ENCODE results near the gene EPHB2.
A peak's percentile ranks its signal among the peaks of the same experiment; 100 is the strongest.

Gene EPHB2

DNA sequence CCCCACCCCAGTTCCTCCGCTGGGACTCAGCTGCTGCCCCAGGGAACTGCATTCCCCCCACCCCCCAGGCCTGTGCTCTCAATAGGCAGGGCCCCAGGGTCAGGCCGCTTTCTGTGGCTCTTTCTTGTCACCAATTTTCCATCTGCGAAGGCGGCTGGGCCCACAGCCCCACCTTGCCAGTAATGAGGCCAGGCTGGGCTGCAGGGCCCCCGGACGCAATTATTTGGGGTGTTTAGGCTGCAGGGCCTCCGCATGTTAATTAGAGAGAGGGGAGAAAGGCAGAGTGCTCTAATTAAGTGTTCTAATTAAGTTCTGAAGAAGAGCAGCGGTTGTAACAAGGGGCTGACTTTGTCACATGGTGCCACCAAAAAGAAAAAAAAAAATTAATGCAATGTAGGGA is 71.8 kb downstream of the EPHB2 start:
- DNase-seq = no peak

DNA sequence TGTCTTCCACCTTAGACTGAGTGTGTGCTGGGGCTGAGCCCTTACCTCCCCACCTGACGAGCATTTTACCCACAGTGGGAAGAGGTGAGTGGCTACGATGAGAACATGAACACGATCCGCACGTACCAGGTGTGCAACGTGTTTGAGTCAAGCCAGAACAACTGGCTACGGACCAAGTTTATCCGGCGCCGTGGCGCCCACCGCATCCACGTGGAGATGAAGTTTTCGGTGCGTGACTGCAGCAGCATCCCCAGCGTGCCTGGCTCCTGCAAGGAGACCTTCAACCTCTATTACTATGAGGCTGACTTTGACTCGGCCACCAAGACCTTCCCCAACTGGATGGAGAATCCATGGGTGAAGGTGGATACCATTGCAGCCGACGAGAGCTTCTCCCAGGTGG is 73.7 kb downstream of the EPHB2 start:
- no peak for DNase-seq

DNA sequence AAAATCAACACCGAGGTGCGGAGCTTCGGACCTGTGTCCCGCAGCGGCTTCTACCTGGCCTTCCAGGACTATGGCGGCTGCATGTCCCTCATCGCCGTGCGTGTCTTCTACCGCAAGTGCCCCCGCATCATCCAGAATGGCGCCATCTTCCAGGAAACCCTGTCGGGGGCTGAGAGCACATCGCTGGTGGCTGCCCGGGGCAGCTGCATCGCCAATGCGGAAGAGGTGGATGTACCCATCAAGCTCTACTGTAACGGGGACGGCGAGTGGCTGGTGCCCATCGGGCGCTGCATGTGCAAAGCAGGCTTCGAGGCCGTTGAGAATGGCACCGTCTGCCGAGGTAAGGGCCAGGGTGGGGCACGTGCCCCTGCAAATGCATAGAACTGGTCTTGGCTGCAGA is 74.1 kb downstream of the EPHB2 start:
- DNase-seq = no peak

DNA sequence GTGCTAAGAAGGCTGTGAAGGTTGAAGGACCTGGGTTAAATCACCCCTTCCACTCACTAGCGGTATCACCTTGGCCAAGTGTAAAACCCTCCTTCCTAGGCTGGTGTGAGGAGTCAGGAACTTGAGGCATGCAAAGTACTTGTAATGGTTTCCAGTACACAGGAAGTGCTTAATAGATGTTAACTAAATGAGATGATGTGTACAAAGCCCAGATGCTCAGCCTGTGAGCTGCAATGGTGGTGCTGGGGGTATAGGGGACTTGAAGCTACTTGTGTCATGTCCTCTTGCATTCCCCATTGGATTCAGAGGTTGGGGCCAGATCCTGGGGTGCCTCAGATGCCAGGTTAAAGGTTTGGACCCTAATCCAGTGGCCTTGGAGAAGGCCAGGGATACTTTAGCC is 75.5 kb downstream of the EPHB2 start:
- DNase-seq = no peak

DNA sequence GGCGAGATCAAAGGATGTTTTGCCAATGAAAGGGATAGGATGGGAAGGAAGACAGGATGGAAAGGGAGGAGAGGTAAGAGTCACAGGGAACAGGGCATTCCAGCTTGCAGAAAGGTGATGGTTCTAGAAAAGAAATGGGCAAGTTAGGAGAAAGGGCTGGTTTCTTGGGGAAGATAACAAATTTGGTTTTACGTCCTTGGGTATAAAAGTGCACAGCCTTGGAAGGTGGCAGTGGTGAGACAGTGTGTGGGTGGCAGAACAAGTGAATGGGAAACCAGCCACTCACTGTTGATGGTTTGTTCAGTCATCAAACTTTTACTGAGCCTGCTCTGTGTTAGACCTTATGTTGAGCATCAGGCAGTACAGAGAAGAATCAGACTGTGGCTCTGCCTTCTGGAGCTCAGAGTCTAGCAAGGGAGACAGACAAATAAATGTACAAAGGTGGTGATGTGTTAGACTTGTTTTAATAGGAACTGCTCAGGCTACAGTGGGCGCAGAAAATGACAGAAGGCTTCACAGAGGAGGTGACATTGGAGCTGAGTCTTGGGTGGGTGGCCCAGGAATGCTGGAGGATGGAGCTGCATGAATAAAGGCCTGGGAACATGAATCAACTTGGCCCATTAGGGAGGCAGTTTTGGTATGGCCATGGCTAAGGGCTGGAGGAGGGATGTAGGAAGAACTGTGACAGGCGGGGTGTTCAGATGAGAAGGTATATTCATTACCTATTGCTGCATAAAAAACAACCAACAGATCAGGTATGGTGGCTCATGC is 76.3 kb downstream of the EPHB2 start:
- no peak for DNase-seq

DNA sequence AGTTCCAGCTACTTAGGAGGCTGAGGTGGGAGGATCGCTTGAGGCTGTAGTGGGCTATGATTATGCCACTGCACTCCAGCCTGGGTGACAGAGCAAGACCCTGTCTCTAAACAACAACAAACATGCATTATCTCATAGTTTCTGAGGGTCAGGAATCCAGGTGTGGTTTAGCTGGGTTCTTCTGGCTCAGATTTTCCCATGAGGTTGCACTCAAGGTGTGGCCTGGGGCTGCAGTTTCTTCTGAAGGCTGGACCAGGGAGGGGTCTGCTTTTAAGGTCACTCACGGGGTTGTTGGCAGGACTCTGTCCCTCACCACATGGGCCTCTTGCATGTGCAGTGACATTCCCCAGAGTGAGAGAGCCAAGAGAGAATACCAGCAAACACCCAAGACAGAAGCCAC is 77.0 kb downstream of the EPHB2 start:
- DNase-seq = no peak

DNA sequence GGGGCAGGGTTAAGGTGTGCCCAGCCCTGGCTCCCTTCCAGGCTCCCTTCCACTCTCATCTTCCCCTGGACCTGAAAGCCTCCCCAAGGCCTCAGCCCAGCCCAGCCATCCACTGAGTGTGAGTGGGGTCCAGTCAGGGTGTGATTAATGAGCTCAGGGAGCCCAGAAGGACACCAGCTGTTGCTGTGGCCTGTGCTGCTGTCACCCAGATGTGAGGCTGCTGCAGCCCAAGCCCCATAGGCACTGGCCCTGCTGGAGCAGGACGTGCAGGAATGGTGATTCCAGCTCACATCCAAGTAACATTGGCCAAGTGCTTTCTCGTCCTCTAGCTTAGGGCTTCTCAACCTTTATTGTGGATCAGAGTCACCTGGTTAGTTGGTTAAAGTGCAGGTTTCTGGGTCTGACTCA is 77.6 kb downstream of the EPHB2 start:
- DNase-seq = no peak

DNA sequence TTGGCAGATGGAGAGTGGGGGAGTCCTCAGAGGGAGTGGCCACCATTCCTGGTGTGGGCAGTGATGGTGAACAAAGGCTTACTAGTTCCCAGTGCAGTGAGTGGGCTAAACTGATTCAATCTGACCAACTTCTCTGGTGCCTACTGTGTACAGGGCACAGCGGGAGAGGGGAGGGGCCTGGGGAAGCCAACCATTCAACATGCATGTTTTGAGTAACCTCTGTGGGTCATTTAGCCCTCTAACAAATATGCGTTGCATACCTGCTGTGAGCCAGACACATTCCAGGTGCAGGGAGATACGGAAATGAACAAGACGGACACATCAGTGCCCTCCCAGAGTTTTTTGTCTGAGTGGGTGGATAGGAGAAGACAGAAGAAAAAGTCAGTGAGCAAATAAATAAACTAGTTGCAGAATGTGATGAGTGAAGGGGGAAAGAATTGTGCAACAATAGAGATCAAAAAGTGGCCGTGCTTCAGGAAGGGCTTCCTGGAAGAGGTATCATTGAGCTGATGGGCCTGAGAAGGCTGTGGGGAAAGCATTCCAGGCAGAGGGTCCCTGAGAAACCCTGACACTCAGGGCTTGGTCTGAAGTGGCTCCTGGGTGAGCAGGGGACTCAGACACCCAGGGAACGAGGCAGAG is 78.8 kb downstream of the EPHB2 start:
- peak; percentile 55 for DNase-seq

DNA sequence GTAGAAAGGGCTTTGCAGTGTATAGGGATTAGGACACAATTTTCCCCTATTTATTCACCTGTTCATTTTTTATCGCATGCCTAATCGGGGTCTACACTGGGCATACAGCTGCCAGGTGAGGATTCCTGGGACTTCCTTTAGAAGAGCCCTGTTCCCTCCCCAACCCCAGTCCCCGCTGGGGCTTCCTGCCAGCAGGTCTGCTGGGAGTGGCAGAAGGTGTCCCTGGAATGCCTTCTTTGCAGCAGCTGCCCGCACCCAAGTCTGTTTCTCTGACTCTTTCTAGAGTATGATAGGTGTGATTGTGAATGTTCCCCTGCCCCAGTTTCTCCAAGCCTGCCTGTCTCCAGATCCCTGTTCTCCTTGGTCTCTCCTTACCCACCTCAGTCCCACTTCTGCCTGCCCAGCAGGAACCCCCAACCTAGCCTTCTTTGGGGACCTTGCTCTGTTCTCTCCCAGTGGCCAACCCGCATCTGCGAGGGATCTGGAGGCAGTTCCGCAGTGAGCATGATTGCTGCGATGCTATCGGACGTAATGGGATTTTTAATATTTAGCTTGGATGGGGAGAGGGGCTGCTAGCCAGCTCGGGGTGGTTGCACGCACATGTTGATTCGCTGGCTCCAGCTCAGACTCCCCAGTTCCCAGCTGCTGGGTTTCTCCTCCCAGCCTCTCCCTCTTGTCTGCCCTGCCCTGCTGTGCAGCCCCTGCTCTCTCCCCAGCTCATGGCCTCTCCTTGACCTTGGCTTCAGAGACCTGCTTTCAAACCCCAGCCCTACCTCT is 79.8 kb downstream of the EPHB2 start:
- peak; percentile 8 for DNase-seq

DNA sequence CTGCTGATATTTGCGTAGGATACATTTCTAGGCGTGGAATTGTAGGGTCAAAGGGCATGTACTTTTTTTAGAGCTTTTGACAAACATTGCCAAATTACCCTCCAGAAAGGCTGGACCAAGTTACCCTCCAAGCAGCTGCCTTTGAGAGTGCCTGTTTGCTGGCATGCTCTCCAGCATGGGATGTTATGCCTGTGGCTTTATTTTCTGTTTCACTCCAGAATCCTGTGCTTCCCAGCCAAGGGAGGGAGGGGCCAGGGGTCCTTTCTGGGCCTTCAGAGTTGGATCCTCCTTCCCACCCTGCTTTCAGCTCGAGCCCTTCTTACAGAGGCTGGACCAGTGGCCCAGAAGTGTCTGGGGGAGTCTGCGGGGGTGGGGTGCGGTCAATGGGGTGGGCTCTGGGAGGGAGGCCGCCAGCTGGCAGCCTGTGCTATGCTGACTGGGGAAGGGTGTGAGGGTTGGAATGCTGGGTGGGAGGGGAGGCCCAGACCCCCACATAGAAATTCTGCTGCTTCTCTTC is 81.2 kb downstream of the EPHB2 start:
- no peak for DNase-seq

DNA sequence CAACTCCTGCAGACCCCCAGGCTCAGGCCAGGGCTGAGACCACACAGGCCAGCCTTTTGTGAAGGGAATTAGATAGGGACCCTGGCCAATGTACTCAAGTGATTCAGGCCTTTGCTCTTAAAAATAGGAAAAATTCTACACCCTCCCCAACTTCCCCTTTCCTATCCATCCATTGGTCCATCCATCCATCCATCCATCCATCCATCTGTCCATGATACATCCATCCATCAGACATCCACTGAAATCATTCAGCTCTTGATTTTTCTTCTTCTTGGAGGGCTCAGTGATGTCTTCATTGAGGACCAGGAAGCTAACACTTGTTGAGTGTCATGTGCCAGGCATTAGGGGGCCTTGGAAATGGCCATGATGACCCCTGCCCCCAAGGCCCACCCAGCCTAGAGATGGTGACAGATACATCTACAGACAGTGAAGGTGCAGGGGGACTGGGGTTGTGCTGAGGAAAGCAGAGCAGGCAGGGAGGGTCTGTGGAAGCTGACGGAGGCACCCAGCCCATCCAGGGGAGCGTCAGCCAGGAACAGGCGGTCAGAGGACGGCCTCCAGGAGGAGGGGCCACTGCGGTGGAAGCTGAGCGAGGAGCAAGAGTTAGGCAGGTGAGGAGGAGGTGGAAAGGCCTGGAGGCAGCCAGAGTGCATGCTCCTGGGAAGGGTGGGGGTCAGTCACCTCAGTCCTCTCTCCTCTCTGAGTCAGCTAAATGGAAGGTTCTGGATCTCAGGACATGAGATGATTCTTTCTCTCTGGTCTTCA is 81.9 kb downstream of the EPHB2 start:
- no peak for DNase-seq

DNA sequence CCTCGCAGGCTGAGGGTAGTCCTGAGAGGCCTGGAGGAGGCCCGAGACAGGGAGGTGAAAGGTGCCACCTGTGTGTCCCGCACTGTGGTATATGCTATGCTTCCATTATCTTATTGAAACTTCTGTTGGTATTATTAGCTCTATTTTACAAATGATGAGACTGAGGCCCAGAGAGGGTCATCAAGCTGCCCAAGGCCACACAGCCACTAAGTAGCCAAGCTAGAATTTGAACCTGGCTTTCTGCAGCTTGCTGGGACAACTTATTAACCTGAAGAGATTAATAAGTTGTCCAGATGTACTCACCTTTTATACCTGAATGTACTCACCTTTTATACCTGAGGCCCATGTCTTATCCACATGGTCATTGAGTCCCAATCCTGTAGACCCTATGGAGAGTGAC is 83.0 kb downstream of the EPHB2 start:
- DNase-seq = no peak

DNA sequence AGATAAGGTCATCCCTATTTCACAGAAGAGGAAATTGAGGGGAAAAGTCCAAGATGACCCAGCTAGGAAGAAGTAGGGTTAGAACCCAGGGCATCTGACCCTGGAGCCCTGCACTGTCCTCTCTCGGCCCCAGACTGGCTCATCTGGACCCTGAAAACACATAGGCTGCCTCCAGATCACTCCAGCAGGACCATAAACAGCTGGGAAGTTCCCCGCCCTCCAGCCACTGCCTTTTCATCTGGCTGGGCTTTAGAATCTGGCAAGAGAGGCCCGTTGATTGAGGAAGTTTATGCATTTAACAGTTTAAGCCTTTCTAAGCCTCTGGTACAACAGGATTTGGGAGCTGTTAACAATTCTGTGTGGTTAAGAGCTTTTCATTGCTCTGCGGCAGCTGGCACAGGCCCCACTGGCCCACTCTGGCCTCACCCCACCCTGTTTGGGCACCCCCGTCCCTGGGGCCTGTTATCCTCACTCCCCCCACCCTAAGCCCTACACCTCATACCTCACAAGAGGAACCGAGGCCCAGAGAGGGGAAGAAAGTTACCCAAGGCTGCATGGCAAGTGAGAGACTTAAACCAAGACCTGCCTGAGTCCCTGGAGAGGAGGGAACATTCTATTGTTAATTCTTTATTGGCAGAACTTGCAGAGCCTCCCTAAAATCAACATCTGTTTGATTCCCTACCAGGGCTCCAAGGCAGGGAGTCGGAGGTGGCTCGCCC is 84.2 kb downstream of the EPHB2 start:
- DNase-seq = no peak

DNA sequence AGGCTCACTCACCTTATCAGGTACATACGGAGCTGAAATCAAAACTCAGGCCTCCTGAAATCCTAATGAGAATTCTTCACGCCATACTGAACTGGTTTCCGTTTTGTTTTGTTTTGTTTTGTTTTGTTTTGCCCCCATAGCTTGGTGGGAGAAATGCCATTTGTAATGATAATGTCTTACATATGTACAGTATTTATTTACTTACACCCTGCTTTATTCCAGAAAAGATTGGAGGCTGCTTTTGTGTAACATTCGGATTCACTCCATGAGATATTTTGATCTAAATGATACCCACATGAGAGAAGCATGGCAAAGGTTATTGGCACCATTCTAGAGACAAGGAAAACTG is 84.7 kb downstream of the EPHB2 start:
- DNase-seq = no peak

DNA sequence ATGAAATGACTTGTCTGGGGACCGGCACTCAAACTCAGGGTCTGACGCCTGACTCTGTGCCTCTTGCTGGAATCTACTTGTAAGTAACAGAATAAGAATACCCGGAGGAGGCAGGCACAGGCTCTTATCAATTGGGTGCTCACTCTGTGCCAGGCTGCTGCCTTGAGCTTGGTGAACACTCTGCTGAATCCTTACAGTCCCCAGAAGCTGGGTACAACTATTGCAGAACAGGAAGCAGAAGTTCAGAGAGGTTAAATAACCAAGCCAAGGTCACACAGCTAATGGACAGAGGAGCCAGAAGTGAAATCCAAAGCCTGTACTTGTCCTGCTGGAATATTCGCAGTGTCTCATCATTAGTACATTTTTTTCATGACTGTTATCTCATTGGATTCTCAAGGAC is 86.0 kb downstream of the EPHB2 start:
- no peak for DNase-seq

DNA sequence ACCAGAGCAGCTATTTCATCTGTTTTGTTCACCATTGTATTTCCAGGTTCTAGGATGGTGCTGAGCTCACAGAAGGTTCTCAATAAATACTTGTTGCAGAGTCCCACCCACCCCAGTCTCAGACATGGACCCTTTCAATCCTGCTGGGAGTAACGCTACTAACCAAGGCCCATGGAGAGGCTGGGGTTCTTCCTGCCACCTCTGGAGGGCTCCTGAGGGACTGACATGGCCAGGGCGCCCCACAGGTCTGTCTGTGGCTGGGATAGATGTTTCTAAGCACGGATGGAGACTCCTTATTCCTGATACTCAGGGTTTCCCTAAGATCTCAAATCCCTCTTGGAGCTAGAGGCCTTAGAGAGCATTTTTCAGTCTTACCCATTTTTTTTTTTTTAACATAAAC is 87.4 kb downstream of the EPHB2 start:
- DNase-seq = no peak

DNA sequence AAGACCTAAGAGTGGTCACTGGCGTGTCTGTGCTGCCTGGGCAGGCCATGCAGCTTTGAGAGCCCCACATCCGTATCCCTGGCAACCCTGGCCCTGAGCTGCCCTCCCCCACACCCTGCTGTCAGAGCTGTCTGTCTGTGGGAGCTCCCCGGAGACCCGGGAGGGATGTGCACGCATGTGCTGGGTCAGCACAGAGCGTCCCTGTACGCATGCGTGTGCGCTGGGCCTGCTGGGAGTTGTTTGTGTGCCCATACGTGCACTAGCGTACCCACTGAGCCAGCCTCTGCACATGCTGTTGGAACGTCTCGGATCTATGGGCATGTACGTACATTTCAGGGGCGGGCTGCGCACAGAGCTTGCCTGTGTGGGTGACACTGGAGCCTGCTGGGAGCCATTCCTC is 89.3 kb downstream of the EPHB2 start:
- DNase-seq = no peak

DNA sequence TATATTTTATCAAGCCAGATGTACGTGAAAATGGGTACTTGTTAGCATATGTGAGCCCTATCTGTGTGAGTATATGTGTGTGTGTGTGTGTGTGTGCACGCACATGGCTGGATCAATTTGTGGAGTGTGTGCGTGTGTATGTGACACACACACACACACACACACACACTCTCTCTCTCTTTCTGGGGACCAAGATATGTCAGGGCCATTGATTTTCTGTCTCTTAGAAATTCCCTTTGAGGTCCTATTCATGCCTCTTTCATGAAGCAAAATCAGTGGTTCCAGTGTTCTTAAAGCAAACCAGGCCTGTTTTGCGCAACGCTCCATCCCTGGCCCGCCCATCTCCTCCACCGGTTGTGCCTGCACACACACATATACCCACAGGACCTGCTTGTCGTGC is 90.0 kb downstream of the EPHB2 start:
- DNase-seq = no peak

DNA sequence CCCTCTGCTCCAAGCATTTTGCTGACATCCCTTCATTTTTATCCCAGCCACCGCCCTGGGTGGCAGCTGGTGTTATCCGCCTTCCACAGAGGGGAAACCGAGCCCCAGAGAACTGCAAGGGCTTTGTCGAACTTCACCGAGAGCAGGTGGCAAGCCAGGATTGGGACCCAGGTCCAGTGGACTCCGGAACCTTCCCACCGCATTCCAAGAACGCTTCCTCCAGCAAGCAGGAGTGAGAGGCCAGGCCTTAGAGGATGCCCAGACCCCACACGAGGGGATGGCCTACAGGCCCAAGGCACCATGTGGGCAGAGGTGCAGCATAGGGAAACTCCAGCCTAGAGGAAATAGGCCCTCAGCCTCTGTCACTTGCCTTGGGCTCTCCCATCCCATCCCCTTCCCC is 90.7 kb downstream of the EPHB2 start:
- no peak for DNase-seq

DNA sequence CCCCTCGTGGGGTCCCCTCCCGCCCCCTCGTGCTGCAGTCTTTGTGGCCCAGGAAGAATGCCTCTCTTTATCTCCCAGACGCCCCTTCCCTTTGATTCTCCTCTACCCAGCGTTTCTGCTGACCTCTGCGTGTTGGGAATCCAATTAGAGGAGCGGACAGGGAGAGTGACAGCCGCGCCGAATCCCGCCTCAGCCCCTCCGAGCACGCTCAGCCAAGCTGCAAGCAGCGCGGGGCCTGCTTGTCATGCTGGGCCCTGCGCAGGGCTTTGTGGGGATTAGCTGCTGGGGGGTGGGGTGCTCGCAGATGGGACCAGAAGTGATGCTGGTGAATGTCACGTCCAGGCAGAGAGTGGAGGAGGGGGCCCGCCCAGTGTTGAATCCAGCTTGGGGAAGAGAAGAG is 91.1 kb downstream of the EPHB2 start:
- no peak for DNase-seq

DNA sequence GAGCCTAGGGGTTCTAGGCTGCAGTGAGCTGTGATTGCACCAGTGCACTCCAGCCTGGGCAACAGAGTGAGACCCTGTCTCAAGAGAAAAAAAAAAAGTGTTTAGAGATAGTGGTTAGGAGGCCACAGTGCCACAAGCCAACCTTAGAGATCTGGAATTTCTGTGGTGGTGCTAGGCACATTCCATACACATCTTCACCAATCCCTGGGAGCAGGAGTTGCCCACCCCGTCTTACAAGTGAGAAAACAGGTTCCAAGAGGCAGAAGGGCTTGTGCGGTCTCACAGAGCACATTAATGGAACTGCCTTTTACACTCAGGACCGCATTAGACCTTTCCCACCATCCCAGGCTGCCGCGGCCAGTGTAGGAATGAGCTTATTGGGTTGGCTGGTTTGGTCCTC is 93.2 kb downstream of the EPHB2 start:
- DNase-seq = no peak

DNA sequence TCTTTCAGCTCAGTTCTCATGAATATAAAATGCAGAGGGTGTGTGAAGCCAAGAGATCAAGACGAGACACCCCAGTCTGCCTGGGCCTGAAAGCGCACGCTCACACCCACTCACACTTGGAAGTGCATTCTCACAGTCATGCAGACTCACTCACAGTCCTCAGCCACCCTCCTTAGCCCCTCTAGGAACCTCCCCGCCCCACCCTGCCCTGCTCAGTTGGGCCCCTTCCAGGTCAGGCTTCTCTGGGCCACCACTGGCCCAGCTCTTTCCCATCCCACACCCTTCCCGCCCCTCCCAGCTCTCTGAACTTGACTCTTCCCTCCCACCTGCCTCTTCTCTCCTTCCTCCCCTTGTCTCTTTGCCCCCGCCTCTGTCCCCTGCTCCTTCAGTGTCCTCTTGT is 93.8 kb downstream of the EPHB2 start:
- no peak for DNase-seq

Measured in NCI-H345 (cell line).